IMR-90 (cell line): Measurements from ENCODE around the gene OPHN1. TPM values are rescaled to one million over a fixed set of nuclear protein-coding genes. Genes with fewer than 3 reads are reported as not detected.

ENCODE experiments used
- ATAC-seq: fragments of 200-7000 bp; cut with Tn5 transposase; 2 replicates; pipeline ENCODE4 v1.9.1; 2020; ENCODE audit warnings: low read depth, mild to moderate bottlenecking, moderate library complexity
- BruUV-seq: library from RNA; stranded (reverse); fragments of 400-500 nt; replicated peaks from 2 replicates; lab custom pipeline; 2021; lab: Mats Ljungman, UMichigan
- CTCF ChIA-PET: fragments of 300-600 bp; formaldehyde crosslinking; extraction: SDS; loops from one replicate; lab custom pipeline; 2021; ENCODE audit warnings: antibody characterized with exemption; lab: Yijun Ruan, JAX
- POLR2A ChIA-PET: fragments of 300-600 bp; sonication (Branson Sonifier 250); formaldehyde crosslinking; loops from one replicate; lab custom pipeline; 2022; ENCODE audit warnings: antibody characterized with exemption; ENCODE audit not compliant: unreplicated experiment; lab: Charles Lee
- DNase-seq: peaks from one replicate; pipeline ENCODE4 v3.0.0; 2013
- H2AFZ ChIP-seq: replicated peaks from 2 replicates; pipeline ENCODE3; 2013; ENCODE audit warnings: low read length, mild to moderate bottlenecking; ENCODE audit not compliant: poor library complexity
- H2AK5ac ChIP-seq: 2 replicates; pipeline ENCODE4 v1.6.1; 2013; ENCODE audit warnings: low read depth, low read length, inconsistent platforms
- H2AK9ac ChIP-seq: replicated peaks from 2 replicates; pipeline ENCODE3; 2013; ENCODE audit warnings: mild to moderate bottlenecking, low read depth, low read length, moderate library complexity; ENCODE audit not compliant: poor library complexity
- H2BK120ac ChIP-seq: 2 replicates; pipeline ENCODE4 v1.6.1; 2013; ENCODE audit warnings: low read depth, low read length, inconsistent platforms
- H2BK15ac ChIP-seq: 3 replicates; pipeline ENCODE4 v1.6.1; 2013; ENCODE audit warnings: low read depth, low read length, inconsistent platforms
- H2BK20ac ChIP-seq: 2 replicates; pipeline ENCODE4 v1.6.1; 2013; ENCODE audit warnings: low read depth, mild to moderate bottlenecking, inconsistent platforms, low read length, moderate library complexity
- H2BK5ac ChIP-seq: 2 replicates; pipeline ENCODE4 v1.6.1; 2013; ENCODE audit warnings: mild to moderate bottlenecking, low read depth, low read length, inconsistent platforms; ENCODE audit not compliant: poor library complexity, severe bottlenecking
- H3K14ac ChIP-seq: replicated peaks from 2 replicates; pipeline ENCODE4 v1.6.1; 2013; ENCODE audit warnings: low read depth, low read length, inconsistent platforms
- H3K18ac ChIP-seq: 2 replicates; pipeline ENCODE4 v1.6.1; 2013; ENCODE audit warnings: low read depth, low read length, control low read depth
- H3K23ac ChIP-seq: 2 replicates; pipeline ENCODE4 v1.6.1; 2013; ENCODE audit warnings: low read depth, low read length, inconsistent platforms
- H3K27ac ChIP-seq: 2 replicates; pipeline ENCODE4 v1.5.1; 2013; ENCODE audit warnings: mild to moderate bottlenecking, control low read depth, low read length; ENCODE audit not compliant: insufficient read depth
- H3K27me3 ChIP-seq: 2 replicates; pipeline ENCODE4 v1.6.1; 2013; ENCODE audit warnings: low read length; ENCODE audit not compliant: control insufficient read depth, insufficient read depth
- H3K36me3 ChIP-seq: 2 replicates; pipeline ENCODE4 v1.6.1; 2013; ENCODE audit warnings: low read length, mixed read lengths; ENCODE audit not compliant: control insufficient read depth, insufficient read depth
- H3K4ac ChIP-seq: 2 replicates; pipeline ENCODE4 v1.6.1; 2013; ENCODE audit warnings: low read depth, low read length, inconsistent platforms
- H3K4me1 ChIP-seq: 2 replicates; pipeline ENCODE4 v1.6.1; 2013; ENCODE audit warnings: low read length, mixed read lengths; ENCODE audit not compliant: control insufficient read depth, insufficient read depth
- H3K4me2 ChIP-seq: 2 replicates; pipeline ENCODE4 v1.6.1; 2013; ENCODE audit warnings: low read depth, mild to moderate bottlenecking, control low read depth, low read length, moderate library complexity
- H3K4me3 ChIP-seq: 2 replicates; pipeline ENCODE4 v1.5.1; 2013; ENCODE audit warnings: low read depth, mild to moderate bottlenecking, control low read depth, low read length, moderate library complexity; ENCODE audit not compliant: insufficient read depth
- H3K56ac ChIP-seq: 2 replicates; pipeline ENCODE4 v1.6.1; 2013; ENCODE audit warnings: low read length, inconsistent platforms; ENCODE audit not compliant: insufficient read depth; ENCODE audit errors: extremely low read depth
- H3K79me1 ChIP-seq, 2 experiments: 2 replicates each; pipeline ENCODE4 v1.6.1; 2013; ENCODE audit warnings: low read length in 2 of 2, inconsistent platforms in 1 of 2, low read depth in 1 of 2
- H3K9ac ChIP-seq: 2 replicates; pipeline ENCODE4 v1.6.1; 2013; ENCODE audit warnings: low read depth, low read length, control low read depth
- H3K9me1 ChIP-seq: 2 replicates; pipeline ENCODE4 v1.6.1; 2013; ENCODE audit warnings: low read length, inconsistent platforms; ENCODE audit not compliant: insufficient read depth
- H3K9me3 ChIP-seq: 2 replicates; pipeline ENCODE4 v1.6.1; 2013; ENCODE audit warnings: low read length; ENCODE audit not compliant: control insufficient read depth, insufficient read depth
- H4K20me1 ChIP-seq: 2 replicates; pipeline ENCODE4 v1.6.1; 2013; ENCODE audit warnings: low read length, inconsistent platforms; ENCODE audit not compliant: insufficient read depth
- H4K5ac ChIP-seq: 2 replicates; pipeline ENCODE4 v1.6.1; 2013; ENCODE audit warnings: mild to moderate bottlenecking, low read depth, low read length, control low read depth
- H4K8ac ChIP-seq, 2 experiments: 2 replicates each; pipeline ENCODE4 v1.6.1; 2013; ENCODE audit warnings: low read depth in 2 of 2, low read length in 2 of 2, control low read depth in 1 of 2, inconsistent platforms in 1 of 2
- H4K91ac ChIP-seq: 2 replicates; pipeline ENCODE4 v1.6.1; 2013; ENCODE audit warnings: low read depth, low read length, inconsistent platforms; ENCODE audit not compliant: insufficient read depth
- BHLHE40 ChIP-seq: fragments of 150-350 bp; IDR thresholded peaks from 2 replicates; pipeline ENCODE4 v1.6.1; 2016; ENCODE audit warnings: mild to moderate bottlenecking, low read depth, low read length
- CHD1 ChIP-seq: IDR thresholded peaks from 2 replicates; pipeline ENCODE4 v1.6.1; 2012; ENCODE audit warnings: low read depth, low read length, improper control_type of control experiment
- ELK1 ChIP-seq: fragments of 150-350 bp; IDR thresholded peaks from 2 replicates; pipeline ENCODE4 v1.6.1; 2016; ENCODE audit warnings: low read depth, mild to moderate bottlenecking, low read length, moderate library complexity, borderline replicate concordance
- FOS ChIP-seq: fragments of 150-350 bp; IDR thresholded peaks from 2 replicates; pipeline ENCODE4 v1.6.1; 2016; ENCODE audit warnings: low read depth, low read length
- MAFK ChIP-seq: IDR thresholded peaks from 2 replicates; pipeline ENCODE4 v1.6.1; 2012; ENCODE audit warnings: low read depth, low read length, improper control_type of control experiment
- MAZ ChIP-seq: IDR thresholded peaks from 2 replicates; pipeline ENCODE4 v1.6.1; 2012; ENCODE audit warnings: low read depth, mild to moderate bottlenecking, low read length, improper control_type of control experiment, moderate library complexity, borderline replicate concordance
- MXI1 ChIP-seq: IDR thresholded peaks from 2 replicates; pipeline ENCODE4 v1.6.1; 2012; ENCODE audit warnings: low read depth, mild to moderate bottlenecking, low read length, moderate library complexity, borderline replicate concordance
- NFE2L2 ChIP-seq: fragments of 150-350 bp; IDR thresholded peaks from 2 replicates; pipeline ENCODE4 v1.6.1; 2016; ENCODE audit warnings: low read depth, mild to moderate bottlenecking, low read length
- RAD21 ChIP-seq: IDR thresholded peaks from 2 replicates; pipeline ENCODE4 v1.6.1; 2012; ENCODE audit warnings: low read length, improper control_type of control experiment
- RCOR1 ChIP-seq: IDR thresholded peaks from 2 replicates; pipeline ENCODE4 v1.6.1; 2012; ENCODE audit warnings: mild to moderate bottlenecking, low read length, improper control_type of control experiment; ENCODE audit not compliant: insufficient replicate concordance
- RFX5 ChIP-seq: IDR thresholded peaks from 2 replicates; pipeline ENCODE4 v1.8.0; 2012; ENCODE audit warnings: low read depth, mild to moderate bottlenecking, low read length, moderate library complexity
- WGBS, 2 experiments: methylation state at CpG; one replicate each; pipeline versions ENCODE4 v1.1.5 to v1.1.7; 2013; ENCODE audit warnings: missing lambda C conversion rate in 2 of 2; ENCODE audit not compliant: insufficient read length in 1 of 2; ENCODE audit errors: extremely low coverage in 2 of 2; 5-methylcytosine and 5-hydroxymethylcytosine counted together
- dilution Hi-C: fragments of 300-500 bp; cut with HindIII; formaldehyde crosslinking; loops from one replicate; pipeline ENCODE4 v1.14.3; 2018; ENCODE audit warnings: low sequenced_read_pairs; ENCODE audit not compliant: unreplicated experiment
- in situ Hi-C: fragments of 300-500 bp; cut with MboI; formaldehyde crosslinking; loops from 3 replicates; pipeline ENCODE4 v1.14.3; 2019; ENCODE audit warnings: low sequenced_read_pairs, inconsistent platforms, mixed read lengths
- intact Hi-C: fragments of 100-400 bp; cut with micrococcal nuclease; formaldehyde crosslinking; loops from 2 replicates; pipeline ENCODE4 v1.10.0; 2022
- polyA plus RNA-seq, 3 experiments: library from polyadenylated mRNA; depleted of rRNA; stranded (reverse); fragments of >200 nt; gene quantifications; 2 replicates each; pipeline ENCODE4 v1.2.3, GENCODE V29; 2012; ENCODE audit warnings: low replicate concordance in 1 of 3
- total RNA-seq: library from RNA; depleted of rRNA; stranded (reverse); fragments of >200 nt; gene quantifications from 2 replicates; pipeline ENCODE4 v1.2.3, GENCODE V29; 2012

OPHN1 gene
- total and polyA plus RNA-seq, 2 of the 4 experiments (the other 2 are of a cell fraction): 4.0 to 13.1 TPM

GRCh38 chrX:68193786-68194185 is 239.5 kb downstream of the OPHN1 start:
- TF ChIP-seq RAD21 (no peak), ELK1 (no peak), CHD1 (no peak), FOS (no peak), MXI1 (no peak), BHLHE40 (no peak), MAZ (no peak), NFE2L2 (no peak), RCOR1 (no peak), RFX5 (no peak), MAFK (no peak)
- no peak overlapping the region for H2BK5ac ChIP-seq
- H3K9me3 ChIP-seq: no peaks in the 10 kb centered on the region
- no peak overlapping the region for H3K4me3 ChIP-seq
- H2AFZ ChIP-seq: no peak overlapping the region
- intact Hi-C loops: no loop called here
- no peak overlapping the region for H3K4ac ChIP-seq
- DNase-seq (no peak), ATAC-seq (no peak)
- H2AK5ac ChIP-seq: no peak overlapping the region
- no peak overlapping the region for H3K9ac ChIP-seq
- CTCF ChIA-PET: no interaction called here
- in situ Hi-C loops: loop anchor here (10.0 to 25.0 kb wide), 3 partner anchors 301 to 1194 kb away; partner anchors contain the start of gene YIPF6
- no peaks in the 10 kb centered on the region for H4K20me1 ChIP-seq
- no peak overlapping the region for H3K23ac ChIP-seq
- no TSS peak for BruUV-seq
- no peak overlapping the region for H3K56ac ChIP-seq
- H4K91ac ChIP-seq: no peak overlapping the region
- H3K79me1 ChIP-seq: no peaks in the 10 kb centered on the region
- H3K4me2 ChIP-seq: no peak overlapping the region
- no peak overlapping the region for H3K27ac ChIP-seq
- H3K14ac ChIP-seq: no peak overlapping the region
- POLR2A ChIA-PET: no interaction called here
- no peak overlapping the region for H2BK20ac ChIP-seq
- no peak overlapping the region for H4K5ac ChIP-seq
- H3K4me1 ChIP-seq: no peaks in the 10 kb centered on the region
- H2BK15ac ChIP-seq: no peak overlapping the region
- H3K18ac ChIP-seq: no peak overlapping the region
- H2BK120ac ChIP-seq: no peak overlapping the region
- H3K36me3 ChIP-seq: no peaks in the 10 kb centered on the region
- no peak overlapping the region for H4K8ac ChIP-seq
- no peaks in the 10 kb centered on the region for H3K9me1 ChIP-seq
- no peak overlapping the region for H2AK9ac ChIP-seq
- dilution Hi-C loops: no loop called here
- no peaks in the 10 kb centered on the region; the same call in none of the 2 replicates for H3K27me3 ChIP-seq
- no CpG with 5 or more reads among the region's 2 CpGs for WGBS, 2 experiments
